ENCODE results near the gene GGT7.

- TF ChIP-seq POLR2A (IDR thresholded peaks at IDR 0.05) = no peak
- TF ChIP-seq CTCF (IDR thresholded peaks at IDR 0.05) = no peak
Observed at GRCh38 chr20:34920055-34920454, 47.4 kb upstream of the GGT7 start.
